RCC 7860 (cell line): Measurements from ENCODE around the gene TNFRSF25.
"Not testable (repeated sequence)": the region's sequence is repeated elsewhere in the genome, so short reads cannot be mapped to it uniquely, and the experiment has no call there.

Experiments used
- DNase-seq: peaks from one replicate; pipeline ENCODE4 v3.0.0-alpha.2; 2015; ENCODE audit warnings: low spot score
- FAIRE-seq: peaks from 2 replicates; lab custom pipeline; 2012; peaks lifted over from hg19 to GRCh38; lab: Jason Lieb, UNC

The TNFRSF25 gene

DNA sequence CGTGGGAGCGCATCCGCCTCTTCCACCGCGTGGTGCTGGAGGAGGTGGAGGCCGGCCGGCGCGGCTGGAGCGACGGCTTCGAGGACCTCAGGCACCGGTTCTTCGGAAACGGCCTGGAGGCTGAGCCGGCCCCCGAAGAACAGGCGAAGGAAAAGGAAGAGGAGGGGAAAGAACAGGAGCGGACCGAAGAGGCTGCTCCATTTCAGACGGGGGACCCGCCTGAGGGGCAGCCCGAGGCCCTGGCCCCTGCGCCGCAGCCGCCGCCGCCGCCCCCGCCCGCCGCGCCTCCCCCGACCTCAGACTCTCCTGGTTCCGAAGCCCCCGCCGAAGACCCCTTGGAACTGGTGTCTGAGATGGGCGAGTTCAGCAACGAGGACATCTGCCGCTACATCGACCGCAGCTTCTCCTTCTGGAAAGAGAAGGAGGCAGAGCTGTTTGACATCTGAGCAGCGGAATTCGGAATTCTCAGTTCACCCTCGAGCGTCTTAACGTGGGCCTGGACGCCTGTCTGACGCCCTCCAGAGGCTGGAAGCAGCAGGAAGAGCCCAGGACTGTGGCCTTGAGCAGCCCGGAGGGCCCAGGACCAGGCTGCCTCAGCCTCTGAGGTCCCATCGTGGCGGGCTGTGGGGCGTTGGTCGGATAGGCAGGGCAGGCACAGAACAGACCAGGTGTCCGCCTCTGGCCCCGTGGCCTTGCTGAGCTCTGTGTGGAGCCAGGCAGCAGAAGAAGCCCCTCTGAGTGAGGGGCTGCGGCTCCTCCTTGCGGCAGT lies 10.0 kb downstream of the TNFRSF25 start:
- DNase-seq, FAIRE-seq: not testable (repeated sequence)

DNA sequence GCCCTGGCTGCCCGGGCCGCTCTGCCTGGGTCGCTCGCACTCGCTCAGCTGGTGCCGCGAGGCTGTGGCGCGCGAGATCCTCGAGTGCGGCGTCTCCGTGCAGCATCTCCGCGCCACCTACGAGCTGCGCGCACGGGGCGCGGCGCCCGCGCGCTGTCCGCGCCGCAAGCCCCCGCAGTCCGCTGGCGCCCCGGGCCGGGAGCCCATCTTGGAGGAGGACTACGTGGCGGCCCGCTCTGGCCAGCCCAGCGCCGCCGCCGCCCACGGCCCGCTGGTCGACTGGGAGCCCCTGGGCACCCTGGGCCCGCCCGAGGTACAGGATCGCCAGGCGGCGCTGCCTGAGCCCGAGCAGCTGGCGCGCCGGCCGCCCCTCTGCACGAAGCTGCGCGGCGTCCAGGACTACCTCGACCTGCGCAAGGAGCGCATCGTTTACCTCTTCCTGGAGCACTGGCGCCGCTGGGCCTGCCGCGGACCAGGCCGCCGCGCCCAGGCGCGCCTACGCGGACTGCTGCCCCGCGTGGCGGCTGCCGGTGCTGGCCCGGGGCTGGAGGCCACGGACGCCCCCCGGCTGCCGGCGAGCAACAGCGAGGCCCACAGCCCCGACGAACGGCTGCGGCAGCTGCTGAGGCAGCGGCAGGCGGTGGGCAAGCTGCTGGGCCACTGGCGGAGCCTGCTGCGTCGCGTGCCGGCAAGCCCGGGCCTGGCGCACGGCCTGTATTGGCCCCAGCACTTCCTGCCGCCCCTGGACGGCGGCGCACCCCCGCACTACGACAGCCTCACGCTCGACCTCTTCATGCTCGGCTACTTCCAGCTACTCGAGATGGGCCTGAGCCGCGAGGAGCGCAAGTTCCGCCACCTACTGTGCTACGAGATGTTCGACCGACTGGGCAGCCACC lies 10.9 kb downstream of the TNFRSF25 start:
- no peak for DNase-seq
- no peak for FAIRE-seq

DNA sequence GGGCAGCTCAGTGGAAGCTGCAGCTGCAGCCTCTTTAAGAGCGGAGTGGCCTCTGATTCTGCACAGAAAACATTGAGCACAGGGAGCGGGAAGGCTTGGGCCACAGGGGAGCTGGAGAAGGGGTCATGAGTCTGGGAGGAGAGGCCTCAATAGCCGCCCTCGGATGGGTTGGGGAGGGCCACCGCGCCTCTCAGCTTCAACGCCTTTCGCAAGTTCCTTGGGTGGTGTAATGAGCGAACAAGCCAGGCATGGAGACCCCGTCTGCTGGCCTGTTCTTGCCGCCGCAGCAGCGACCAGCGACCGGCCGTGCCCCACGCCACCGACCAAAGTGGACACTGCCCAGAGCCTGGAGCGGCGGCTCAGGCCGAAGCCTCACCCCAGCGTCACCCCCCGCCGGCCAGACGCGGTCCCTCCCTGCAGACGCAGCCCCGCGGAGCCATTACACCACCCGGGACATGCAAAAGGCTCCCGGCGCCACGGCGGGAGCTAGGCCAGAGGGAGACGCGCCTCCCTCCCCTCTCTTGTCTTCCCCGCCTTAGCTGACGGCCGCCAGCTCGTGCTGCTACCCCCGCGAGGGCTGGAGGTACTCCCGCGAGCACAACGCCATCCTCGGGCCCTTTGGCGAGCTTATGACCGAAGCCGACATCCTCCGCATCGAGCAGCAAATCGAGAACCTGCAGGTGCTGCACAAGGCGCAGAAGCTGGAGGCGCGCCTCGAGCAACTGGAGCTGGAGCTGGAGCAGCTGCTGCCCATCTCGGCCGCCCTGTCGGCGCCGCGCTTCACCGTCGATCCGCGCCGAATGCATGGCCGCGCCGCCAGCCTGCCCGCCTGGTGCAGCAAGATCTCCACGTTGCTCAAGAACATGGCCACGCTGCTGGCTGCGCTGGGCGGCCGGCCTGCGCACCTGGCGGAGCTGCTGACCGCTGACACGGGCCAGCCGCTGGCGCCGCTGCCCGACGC lies 11.8 kb downstream of the TNFRSF25 start:
- FAIRE-seq, DNase-seq: not testable (repeated sequence)

GRCh38 chr1:6450943-6451373 lies 15.0 kb downstream of the TNFRSF25 start:
- no peak for DNase-seq
- no peak for FAIRE-seq

DNA sequence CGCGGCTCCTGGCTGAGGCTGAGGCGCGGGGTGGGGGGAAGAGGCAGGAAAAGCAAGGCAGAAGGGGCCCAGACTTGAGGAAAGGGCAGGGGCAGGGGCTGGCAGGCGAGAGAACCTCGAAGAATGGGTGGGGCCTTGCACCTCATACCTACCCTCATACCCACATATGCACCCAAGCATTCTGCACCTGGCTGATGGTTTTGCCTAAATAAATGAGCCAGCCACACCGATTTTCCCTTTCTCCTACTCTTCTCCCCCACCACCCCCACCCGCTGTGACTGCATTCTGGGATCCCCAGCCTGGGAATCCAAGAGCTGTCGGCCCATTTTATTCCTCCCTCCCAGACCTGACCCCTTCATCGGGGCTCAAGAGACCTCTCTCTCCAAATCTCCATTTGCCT lies 15.5 kb downstream of the TNFRSF25 start:
- not testable (repeated sequence) for FAIRE-seq, DNase-seq

DNA sequence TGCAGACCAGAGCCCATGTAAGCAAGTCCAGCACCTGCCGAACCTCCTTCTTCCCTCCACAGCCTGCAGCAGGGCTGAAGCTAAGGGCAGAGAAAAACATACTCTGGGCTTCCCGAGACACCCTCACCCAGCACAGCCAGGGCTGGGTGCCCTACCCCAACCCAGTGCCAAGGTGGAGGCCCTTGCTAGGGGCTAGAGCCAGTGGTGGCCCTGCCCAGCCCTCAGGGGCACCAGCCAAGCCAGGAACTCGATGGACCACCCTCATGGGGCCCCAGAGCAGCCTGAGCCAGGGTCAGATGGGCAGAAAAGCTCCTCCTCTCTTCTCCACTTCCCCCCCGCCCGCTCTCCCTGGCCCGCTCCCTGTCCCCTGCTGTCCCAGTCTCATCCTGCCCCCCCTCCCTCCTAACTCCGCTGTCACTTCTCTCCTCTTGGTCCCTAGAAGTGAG lies 15.9 kb downstream of the TNFRSF25 start:
- no peak for DNase-seq

GRCh38 chr1:6448749-6449631 lies 17.0 kb downstream of the TNFRSF25 start:
- FAIRE-seq (no peak), DNase-seq (no peak)

More for the DNA sequence above, 15.9 kb downstream of the TNFRSF25 start:
- FAIRE-seq: no peak

DNA sequence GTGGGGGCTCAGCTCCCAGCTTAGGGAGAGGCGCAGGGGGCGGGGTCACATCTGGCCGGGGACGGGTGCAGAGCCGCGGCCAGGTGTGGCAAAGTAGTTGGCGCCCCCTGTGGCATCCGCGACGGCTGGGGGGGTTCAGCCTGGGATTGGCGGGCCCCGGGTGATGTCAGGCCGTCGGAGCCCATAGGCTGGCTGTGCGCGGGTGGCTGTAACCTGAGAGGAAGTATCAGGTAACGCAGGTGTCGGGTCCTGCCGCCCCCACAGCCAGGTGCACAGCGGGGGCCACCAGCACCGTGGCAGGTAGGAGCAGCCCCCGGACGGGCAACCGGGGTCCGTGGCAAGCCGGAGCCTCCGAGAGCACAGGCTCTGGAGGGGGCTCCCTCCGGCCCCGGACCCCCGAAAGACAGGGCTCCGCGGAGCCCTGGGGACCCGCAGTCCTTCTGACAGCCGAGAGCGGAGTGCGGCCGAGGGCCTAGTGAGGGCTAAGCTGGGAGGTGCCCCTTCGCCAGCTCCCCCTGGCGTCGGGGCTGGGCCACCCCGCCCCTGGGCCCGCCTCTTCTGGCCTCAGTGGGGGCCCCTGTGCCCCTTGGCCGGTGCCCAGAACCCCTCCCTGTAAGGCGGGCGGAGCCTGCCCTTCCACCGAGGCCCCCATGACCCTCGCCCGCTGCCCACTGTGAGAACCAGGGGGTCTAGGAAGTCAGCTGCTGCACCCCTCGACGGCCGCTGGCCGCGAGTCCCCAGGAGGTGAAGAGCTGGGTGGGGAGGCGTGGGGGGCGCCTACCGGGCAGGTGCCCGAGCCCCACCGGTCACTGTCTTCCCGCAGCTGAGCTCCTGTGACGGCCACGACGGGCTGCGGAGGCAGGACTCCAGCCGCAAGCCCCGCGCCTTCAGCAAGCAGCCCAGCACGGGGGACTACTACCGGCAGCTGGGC lies 17.9 kb downstream of the TNFRSF25 start:
- FAIRE-seq (no peak), DNase-seq (no peak)

DNA sequence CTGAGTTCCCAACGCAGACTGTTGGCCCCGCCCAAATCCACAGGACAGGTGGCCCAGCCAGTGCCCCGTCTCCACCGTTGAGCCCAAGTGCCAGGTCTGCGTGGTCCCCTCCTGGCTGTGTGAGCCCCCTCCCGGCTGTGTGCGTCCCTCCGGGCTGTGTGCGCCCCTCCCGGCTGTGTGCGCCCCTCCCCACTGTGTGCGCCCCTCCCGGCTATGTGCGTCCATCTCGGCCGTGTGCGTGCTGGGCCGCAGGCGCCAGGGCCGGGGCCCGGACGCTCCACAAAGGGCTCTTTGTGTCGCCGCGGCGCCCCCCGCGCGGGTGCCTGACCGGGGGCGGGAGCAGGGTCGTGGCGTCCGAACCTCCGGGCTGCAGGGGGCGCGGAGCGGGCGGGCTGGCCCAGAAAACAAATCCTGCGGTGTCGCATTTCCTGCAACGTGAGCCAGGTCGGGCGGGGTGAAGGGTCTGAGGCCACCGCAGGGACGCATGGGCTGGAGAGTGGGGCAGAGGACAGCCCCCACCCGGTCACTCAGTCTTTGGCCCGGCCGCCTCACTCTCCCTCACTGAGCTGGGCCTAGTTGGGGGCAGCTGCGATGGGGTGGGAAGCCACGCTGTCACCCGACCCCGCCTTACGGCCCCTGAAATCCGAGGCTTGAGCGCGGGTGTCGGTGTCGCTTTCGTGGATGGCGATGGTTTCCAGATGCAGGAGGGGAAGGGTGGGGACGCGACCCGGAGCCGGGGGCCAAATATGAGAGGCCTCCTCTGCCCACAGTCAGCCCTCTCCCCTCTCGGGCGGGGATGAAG lies 18.8 kb downstream of the TNFRSF25 start:
- FAIRE-seq (no peak), DNase-seq (no peak)

- FAIRE-seq: no peak
Observed at GRCh38 chr1:6446665-6447015, 19.3 kb downstream of the TNFRSF25 start.

DNA sequence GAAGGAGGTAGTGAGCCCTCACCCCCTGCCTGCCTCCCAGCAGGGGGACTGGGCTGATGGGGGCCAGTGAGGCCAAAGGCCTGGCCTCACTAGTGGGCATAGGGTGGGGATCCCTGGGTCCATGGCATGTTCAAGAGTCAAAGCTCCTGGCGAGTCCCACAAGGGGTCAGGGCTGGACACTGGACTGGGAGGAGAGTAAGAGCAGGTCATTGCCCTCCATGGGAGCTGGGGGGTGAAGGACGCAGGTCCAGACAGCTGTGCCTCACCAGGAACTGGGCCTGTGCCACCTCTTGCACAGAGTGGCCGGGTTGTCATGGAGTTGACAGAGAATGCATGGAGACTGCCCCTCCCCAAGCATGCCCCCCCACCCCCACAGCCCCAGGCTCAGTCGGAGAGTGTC lies 20.0 kb downstream of the TNFRSF25 start:
- not testable (repeated sequence) for FAIRE-seq, DNase-seq

More at GRCh38 chr1:6446665-6447015, 19.3 kb downstream of the TNFRSF25 start:
- no peak for DNase-seq

DNA sequence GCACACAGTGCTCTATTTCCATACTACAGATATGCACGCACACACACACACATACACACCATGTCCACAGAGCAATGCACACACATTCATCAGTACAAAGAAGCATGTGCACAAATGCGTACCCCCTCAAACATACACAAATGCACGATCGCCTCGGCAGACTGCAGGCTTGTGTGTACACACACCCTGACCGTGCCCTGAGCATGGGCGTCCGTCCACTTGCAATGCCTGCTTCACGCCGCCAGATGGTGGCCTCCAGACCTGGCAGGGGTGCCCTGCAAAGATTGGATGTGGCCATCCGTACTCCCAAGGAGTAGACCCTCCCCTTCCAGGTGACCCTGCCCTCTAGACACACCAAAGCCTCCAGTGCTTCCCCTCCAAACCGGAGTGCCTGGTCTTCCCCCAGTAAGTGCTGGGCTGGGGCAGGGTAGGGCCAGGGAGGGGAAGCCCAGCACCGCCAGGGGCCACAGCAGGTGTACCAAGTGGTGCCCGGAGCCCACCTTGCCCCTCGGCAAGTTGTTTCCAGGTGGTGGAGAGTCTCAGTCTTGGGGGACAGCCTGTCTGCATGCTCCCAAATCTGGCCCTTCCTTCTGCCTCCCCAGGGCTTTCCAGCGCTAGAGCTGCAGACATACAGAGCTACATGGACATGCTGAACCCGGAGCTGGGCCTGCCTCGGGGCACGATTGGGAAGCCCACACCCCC lies 20.8 kb downstream of the TNFRSF25 start:
- FAIRE-seq (no peak), DNase-seq (no peak)

- DNase-seq: no peak
- FAIRE-seq: no peak
Observed at GRCh38 chr1:6444377-6444776, 21.6 kb downstream of the TNFRSF25 start.

DNA sequence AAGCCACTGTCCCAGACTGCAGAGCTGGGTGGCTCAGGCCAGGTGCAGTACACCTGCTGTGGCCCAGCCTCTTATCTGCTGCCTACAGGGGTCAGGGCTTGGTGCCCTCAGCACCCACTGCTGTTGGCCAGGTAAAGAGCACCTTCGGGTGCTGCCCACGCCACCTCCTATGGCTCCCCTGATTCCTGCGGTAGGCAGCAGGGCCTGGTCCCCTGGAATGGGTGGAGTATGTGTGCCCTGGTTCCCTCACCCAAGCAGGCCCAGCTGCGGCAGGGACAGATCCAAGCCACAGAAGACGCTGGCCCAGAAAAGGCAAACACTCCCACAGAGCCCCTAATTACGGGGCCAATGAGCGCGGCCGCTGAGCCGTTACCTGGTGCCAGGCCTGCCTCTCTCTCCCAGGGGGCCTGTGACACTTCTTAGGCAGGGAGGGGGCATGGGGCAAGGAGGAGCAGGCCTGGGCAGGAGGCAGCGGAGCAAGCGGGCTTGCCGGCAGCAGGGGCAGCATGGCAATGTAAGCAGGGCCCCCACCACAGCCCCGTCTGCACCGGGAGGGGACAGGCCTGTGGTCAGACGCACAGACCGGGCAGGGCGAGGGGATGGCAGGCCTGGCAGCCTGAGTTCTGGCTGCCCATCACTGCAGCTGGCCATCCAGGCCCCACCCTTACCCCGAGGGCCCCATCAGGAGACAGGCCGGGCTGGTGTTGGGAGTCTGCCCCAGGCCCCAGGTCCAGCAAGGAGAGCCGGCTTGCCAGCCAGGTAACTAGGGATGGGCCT lies 22.4 kb downstream of the TNFRSF25 start:
- no peak for FAIRE-seq

DNA sequence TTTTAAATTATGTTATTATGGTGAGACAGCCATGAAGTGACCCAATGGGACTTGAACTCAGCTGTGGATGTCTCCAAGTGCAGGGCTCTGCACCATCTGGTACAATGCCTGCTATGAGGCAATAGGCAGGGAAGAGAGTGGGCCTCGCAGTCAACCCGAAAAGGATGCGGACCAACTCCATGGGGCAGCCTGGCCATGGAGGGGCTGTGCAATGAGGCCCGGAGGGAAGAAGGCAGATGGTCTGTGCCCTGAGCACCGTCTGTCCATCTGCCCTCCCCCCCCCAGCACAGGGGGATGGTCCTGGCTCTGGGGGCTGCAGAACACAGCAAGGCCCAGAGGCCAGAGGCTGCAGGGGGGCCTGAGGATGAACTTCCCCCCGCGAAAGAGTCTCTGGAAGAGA lies 24.4 kb downstream of the TNFRSF25 start:
- DNase-seq (no peak), FAIRE-seq (no peak)

More for the DNA sequence above, 22.4 kb downstream of the TNFRSF25 start:
- DNase-seq: no peak
